K562 (cell line): ENCODE data around the gene CEBPZ. TPM values are rescaled to one million over a fixed set of nuclear protein-coding genes. Genes with fewer than 3 reads are reported as not detected.

Experiments
- EP300 ChIP-seq: IDR thresholded peaks from 2 replicates; pipeline ENCODE4 v1.6.1; 2012; ENCODE audit warnings: low read length, improper control_type of control experiment
- ETV6 ChIP-seq, 3 experiments: fragments of 150-350 bp in 1 of 3; sonication (generic) in 1 of 3; formaldehyde crosslinking in 1 of 3; IDR thresholded peaks; 2 replicates each; pipeline versions ENCODE4 v1.6.1 to v1.8.0; 2014 to 2022; ENCODE audit warnings: borderline replicate concordance in 2 of 3, low read depth in 2 of 3, antibody characterized with exemption in 1 of 3, low read length in 1 of 3, mild to moderate bottlenecking in 1 of 3, missing genetic modification reagents in 1 of 3
- EWSR1 ChIP-seq: fragments of 450-650 bp; IDR thresholded peaks from 2 replicates; pipeline ENCODE4 v1.6.1; 2018; ENCODE audit warnings: borderline replicate concordance, mild to moderate bottlenecking, low read depth, moderate library complexity; ENCODE audit not compliant: partially characterized antibody
- GABPA ChIP-seq: fragments of 200-800 bp; sonication (Bioruptor generic); conservative IDR thresholded peaks from 2 replicates; pipeline ENCODE4 v1.6.1; 2016; ENCODE audit warnings: low read depth, missing genetic modification characterization, missing compliant biosample characterization
- KAT7 ChIP-seq: sonication (generic); formaldehyde crosslinking; IDR thresholded peaks from 2 replicates; pipeline ENCODE4 v1.8.0; 2022; ENCODE audit warnings: missing genetic modification reagents, mild to moderate bottlenecking, borderline replicate concordance
- RFX1 ChIP-seq: fragments of 450-650 bp; IDR thresholded peaks from 2 replicates; pipeline ENCODE4 v1.6.1; 2016; ENCODE audit warnings: mild to moderate bottlenecking, moderate library complexity
- SMAD4 ChIP-seq: fragments of 250-450 bp; sonication (Bioruptor Pico); conservative IDR thresholded peaks from 2 replicates; pipeline ENCODE4 v1.8.0; 2021; ENCODE audit warnings: inconsistent platforms, mild to moderate bottlenecking, moderate library complexity
- SUPT5H ChIP-seq: fragments of 450-650 bp; IDR thresholded peaks from 2 replicates; pipeline ENCODE4 v1.6.1; 2016
- ZNF76 ChIP-seq: fragments of 250-450 bp; sonication (Bioruptor Pico); IDR thresholded peaks from 2 replicates; pipeline ENCODE4 v1.4.0; 2020; ENCODE audit warnings: mild to moderate bottlenecking, moderate library complexity, borderline replicate concordance
- polyA plus RNA-seq, 8 experiments: library from polyadenylated mRNA; depleted of rRNA in 4 of 8; stranded (reverse) in 5 of 8; unstranded in 3 of 8; fragments of >200 nt; fragmentation: Nextera tagmentation in 2 of 8; fragmentation: Illumina TruSeq in 1 of 8; extraction: Ambion mirVana in 2 of 8; extraction: Trizol in 1 of 8; gene quantifications; 2 replicates each; pipeline versions ENCODE4 v1.2.1 to v1.2.3, GENCODE V29; 2011 to 2014; ENCODE audit warnings: inconsistent platforms in 1 of 8, missing spikeins in 1 of 8
- total RNA-seq, 7 experiments: library from RNA; depleted of rRNA in 6 of 7; stranded (reverse); fragments of >200 nt in 6 of 7; fragmentation: Illumina TruSeq in 2 of 7; extraction: Trizol in 2 of 7; gene quantifications; 2 replicates each; pipeline versions ENCODE4 v1.2.1 to v1.2.3, GENCODE V29; 2011 to 2021; ENCODE audit warnings: low replicate concordance in 1 of 7
- TF ChIP-seq, protein P1 (sequence below): sonication (generic); formaldehyde crosslinking; IDR thresholded peaks from 2 replicates; pipeline ENCODE4 v1.8.0; 2022; ENCODE audit warnings: missing genetic modification reagents, mild to moderate bottlenecking, borderline replicate concordance
- TF ChIP-seq, protein P2 (sequence below): IDR thresholded peaks from 2 replicates; pipeline ENCODE4 v1.6.1; 2011; ENCODE audit not compliant: insufficient read length; ENCODE audit errors: extremely low read depth
- TF ChIP-seq, protein P3 (sequence below): sonication (generic); formaldehyde crosslinking; IDR thresholded peaks from 2 replicates; pipeline ENCODE4 v1.8.0; 2022; ENCODE audit warnings: mild to moderate bottlenecking, missing genetic modification reagents
- TF ChIP-seq, protein P4 (sequence below), 2 experiments: fragments of 450-650 bp in 1 of 2; IDR thresholded peaks; 2 replicates each; pipeline ENCODE4 v1.6.1; 2011 to 2017; ENCODE audit warnings: low read depth in 2 of 2, antibody characterized with exemption in 1 of 2, borderline replicate concordance in 1 of 2, low read length in 1 of 2, mild to moderate bottlenecking in 1 of 2, mixed read lengths in 1 of 2; ENCODE audit not compliant: control insufficient read depth in 1 of 2

CEBPZ gene
- total and polyA plus RNA-seq, 9 of the 15 experiments (the other 6 are each of a cell fraction or from before 2014, with no cell fraction given): 49.7 to 160 (median 82.8) TPM

DNA sequence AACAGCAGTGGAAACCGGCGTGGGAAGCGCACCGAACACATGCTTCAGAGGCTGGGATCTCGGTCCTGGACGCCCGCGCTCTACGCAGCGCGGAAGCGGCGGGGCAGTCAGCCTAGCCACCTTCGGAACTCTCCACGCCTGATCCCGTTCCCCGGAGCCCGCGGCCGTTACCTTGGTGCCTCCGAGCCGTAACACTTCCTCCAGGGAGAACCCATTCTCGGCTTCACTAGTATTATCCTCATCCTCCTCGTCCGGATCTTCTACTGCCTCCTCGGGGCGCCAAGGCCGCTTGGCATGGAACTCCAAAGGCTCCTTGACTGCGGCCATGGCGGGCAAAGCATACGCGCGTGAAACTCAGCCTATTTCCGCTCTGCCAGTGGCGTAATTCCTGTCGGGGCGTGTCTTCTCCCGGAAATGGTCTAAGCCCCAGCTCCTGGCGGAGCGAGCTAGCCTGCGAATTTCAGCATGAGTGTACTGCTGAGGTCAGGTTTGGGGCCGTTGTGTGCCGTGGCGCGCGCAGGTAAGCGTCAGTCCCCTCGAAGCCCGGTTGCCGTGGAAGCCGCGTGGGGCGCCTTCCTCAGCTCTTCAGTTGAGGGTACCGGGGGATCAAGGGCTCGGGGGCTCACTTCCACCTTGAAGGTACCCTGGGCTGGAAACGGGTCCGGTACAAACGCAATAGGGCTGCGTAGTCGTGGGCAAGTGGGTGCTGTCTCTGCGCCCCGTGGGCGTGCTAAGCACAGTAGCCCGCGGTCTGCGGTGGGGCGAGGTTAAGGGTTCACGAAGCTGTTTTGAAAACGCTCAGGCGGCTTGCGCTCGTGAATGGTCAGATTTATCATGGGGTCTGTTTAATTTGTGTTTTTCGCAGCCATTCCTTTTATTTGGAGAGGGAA, at the start of gene CEBPZ, which contains the start of gene NDUFAF7 (continued):
- TF ChIP-seq, protein P1, sequence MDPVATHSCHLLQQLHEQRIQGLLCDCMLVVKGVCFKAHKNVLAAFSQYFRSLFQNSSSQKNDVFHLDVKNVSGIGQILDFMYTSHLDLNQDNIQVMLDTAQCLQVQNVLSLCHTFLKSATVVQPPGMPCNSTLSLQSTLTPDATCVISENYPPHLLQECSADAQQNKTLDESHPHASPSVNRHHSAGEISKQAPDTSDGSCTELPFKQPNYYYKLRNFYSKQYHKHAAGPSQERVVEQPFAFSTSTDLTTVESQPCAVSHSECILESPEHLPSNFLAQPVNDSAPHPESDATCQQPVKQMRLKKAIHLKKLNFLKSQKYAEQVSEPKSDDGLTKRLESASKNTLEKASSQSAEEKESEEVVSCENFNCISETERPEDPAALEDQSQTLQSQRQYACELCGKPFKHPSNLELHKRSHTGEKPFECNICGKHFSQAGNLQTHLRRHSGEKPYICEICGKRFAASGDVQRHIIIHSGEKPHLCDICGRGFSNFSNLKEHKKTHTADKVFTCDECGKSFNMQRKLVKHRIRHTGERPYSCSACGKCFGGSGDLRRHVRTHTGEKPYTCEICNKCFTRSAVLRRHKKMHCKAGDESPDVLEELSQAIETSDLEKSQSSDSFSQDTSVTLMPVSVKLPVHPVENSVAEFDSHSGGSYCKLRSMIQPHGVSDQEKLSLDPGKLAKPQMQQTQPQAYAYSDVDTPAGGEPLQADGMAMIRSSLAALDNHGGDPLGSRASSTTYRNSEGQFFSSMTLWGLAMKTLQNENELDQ: 0 out of 2 replicates have a peak, but pooled peaks have one; percentile 71
- TF ChIP-seq EWSR1 (no peak), ETV6 (IDR thresholded peaks at IDR 0.05; ENCODE audit: borderline replicate concordance in 1 of 2, low read depth in 2 of 2, low read length in 1 of 2) (no peak), ETV6 (CRISPR knock-in tag; IDR thresholded peaks at IDR 0.05; ENCODE audit: borderline replicate concordance) (peak; percentile 37; the same call in 1 of the 2 replicates), KAT7 (peak; percentile 88; the same call in 1 of the 2 replicates), RFX1 (0 out of 2 replicates have a peak, but pooled peaks have one; percentile 26), EP300 (peak; percentile 8; the same call in 1 of the 2 replicates), SMAD4 (CRISPR knock-in tag) (no peak), ZNF76 (CRISPR knock-in tag) (0 out of 2 replicates have a peak, but pooled peaks have one; percentile 25), GABPA (tag) (peak; percentile 96), SUPT5H (peak; percentile 97)
- TF ChIP-seq, protein P2, sequence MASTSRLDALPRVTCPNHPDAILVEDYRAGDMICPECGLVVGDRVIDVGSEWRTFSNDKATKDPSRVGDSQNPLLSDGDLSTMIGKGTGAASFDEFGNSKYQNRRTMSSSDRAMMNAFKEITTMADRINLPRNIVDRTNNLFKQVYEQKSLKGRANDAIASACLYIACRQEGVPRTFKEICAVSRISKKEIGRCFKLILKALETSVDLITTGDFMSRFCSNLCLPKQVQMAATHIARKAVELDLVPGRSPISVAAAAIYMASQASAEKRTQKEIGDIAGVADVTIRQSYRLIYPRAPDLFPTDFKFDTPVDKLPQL: peak; percentile 51
- TF ChIP-seq, protein P3, sequence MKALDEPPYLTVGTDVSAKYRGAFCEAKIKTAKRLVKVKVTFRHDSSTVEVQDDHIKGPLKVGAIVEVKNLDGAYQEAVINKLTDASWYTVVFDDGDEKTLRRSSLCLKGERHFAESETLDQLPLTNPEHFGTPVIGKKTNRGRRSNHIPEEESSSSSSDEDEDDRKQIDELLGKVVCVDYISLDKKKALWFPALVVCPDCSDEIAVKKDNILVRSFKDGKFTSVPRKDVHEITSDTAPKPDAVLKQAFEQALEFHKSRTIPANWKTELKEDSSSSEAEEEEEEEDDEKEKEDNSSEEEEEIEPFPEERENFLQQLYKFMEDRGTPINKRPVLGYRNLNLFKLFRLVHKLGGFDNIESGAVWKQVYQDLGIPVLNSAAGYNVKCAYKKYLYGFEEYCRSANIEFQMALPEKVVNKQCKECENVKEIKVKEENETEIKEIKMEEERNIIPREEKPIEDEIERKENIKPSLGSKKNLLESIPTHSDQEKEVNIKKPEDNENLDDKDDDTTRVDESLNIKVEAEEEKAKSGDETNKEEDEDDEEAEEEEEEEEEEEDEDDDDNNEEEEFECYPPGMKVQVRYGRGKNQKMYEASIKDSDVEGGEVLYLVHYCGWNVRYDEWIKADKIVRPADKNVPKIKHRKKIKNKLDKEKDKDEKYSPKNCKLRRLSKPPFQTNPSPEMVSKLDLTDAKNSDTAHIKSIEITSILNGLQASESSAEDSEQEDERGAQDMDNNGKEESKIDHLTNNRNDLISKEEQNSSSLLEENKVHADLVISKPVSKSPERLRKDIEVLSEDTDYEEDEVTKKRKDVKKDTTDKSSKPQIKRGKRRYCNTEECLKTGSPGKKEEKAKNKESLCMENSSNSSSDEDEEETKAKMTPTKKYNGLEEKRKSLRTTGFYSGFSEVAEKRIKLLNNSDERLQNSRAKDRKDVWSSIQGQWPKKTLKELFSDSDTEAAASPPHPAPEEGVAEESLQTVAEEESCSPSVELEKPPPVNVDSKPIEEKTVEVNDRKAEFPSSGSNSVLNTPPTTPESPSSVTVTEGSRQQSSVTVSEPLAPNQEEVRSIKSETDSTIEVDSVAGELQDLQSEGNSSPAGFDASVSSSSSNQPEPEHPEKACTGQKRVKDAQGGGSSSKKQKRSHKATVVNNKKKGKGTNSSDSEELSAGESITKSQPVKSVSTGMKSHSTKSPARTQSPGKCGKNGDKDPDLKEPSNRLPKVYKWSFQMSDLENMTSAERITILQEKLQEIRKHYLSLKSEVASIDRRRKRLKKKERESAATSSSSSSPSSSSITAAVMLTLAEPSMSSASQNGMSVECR (CRISPR knock-in tag): peak; percentile 76
- TF ChIP-seq, protein P4, sequence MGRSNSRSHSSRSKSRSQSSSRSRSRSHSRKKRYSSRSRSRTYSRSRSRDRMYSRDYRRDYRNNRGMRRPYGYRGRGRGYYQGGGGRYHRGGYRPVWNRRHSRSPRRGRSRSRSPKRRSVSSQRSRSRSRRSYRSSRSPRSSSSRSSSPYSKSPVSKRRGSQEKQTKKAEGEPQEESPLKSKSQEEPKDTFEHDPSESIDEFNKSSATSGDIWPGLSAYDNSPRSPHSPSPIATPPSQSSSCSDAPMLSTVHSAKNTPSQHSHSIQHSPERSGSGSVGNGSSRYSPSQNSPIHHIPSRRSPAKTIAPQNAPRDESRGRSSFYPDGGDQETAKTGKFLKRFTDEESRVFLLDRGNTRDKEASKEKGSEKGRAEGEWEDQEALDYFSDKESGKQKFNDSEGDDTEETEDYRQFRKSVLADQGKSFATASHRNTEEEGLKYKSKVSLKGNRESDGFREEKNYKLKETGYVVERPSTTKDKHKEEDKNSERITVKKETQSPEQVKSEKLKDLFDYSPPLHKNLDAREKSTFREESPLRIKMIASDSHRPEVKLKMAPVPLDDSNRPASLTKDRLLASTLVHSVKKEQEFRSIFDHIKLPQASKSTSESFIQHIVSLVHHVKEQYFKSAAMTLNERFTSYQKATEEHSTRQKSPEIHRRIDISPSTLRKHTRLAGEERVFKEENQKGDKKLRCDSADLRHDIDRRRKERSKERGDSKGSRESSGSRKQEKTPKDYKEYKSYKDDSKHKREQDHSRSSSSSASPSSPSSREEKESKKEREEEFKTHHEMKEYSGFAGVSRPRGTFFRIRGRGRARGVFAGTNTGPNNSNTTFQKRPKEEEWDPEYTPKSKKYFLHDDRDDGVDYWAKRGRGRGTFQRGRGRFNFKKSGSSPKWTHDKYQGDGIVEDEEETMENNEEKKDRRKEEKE (IDR thresholded peaks at IDR 0.05; ENCODE audit: borderline replicate concordance in 1 of 2, control insufficient read depth in 1 of 2, low read depth in 2 of 2, low read length in 1 of 2): 0 out of 4 replicates have a peak, but pooled peaks of 1 of the 2 experiments have one; percentile 37
